Activated naive CD4-positive, alpha-beta T cell treated with anti-CD3 and anti-CD28 coated beads, Interleukin-2, amount 50 U/mL, for 16 hours (primary cell): Measurements from ENCODE around the gene SNAI3.

Source experiments
- DNase-seq: peaks from one replicate; pipeline ENCODE4 v3.0.0-alpha.2; 2020

Gene SNAI3

DNA sequence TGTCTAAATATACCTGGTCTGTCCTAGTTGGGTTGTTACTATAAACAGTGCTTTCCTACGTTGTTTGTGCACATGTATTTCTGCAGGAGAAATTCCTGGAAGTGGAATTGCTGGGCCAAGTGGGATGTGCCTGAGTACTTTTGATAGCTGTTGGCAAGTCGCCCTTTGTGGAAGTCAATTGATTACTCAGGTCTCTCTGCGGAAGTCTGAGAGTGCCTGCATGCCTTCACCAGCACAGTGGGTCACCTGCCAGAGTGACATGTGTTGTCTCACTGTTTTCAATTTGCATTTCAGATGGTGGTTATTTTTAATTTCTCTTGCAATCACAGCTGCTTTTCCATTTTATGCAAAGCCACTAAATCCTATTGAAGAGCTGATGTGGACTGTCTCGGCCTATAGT lies 21.2 kb downstream of the SNAI3 start:
- no peak for DNase-seq

DNA sequence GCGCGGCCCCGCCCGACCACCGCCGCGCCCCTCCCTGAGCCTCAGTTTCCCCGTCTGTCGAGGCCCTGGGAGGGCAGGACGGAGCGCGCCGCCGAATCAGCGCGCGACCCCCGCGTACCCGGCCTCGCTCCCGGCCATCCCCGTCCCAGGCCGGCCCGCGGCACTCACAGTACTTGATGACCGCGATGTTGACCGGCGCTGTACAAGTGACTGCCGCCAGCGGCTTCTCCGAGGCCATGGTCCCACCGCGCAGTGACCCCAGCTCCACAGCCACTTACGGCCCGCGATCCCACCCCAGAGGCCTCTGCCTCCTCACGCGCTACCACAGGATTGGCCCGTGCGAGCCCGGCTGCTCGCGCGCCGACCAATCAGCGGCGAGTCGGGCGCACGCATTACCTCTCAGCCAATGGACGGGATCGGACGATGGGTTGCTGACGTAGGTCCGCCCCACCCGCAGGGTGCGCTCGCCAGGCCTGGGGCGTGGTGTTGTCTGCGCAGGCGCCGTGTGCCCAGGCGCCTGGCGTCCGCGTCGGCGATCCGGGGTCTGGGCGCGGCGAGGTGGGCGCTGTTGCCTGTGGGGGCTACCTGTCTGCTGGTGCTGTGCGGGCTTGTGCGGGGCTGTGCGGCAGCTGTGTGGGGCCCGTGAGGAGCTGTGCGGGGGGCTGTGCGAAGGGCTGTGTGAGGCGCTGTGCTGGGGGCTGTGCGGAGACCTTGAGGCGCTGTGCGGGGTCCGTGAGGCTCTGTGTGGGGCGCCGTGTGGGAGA lies 23.3 kb downstream of the SNAI3 start, which contains the start of gene MVD:
TSS of gene MVD (minus strand) at position 249 of the 764 bp plus-strand sequence. CDS start at position 238, 11 bp downstream.
- peak; percentile 96 for DNase-seq

DNA sequence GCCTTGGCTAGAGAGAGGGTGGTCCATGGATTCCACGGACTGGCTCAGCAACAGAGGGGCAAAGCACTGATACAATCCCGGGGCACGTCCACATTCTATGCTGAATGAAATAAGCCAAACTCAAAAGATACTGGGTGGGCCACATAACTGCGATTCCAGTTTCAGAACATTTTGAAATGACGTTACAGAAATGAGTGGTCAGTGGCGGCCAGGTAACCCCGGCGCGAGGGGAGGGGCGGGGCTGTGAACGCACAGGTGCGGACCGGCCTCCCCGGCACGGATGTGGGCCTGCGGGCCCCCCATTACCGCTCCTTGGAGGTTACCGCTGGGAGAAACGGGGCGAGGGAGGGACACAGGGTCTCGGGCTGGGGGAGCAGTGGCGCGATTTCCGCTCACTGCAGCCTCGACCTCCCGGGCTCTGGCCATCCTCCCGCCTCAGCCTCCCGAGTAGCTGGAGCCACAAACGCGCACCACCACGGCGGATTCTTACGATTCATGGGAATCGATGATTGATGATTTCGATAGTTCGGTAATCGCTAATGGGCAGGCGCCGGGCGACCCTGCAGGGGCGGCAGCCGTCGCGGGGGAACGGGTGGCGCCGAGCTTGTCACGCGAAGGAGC lies 24.0 kb downstream of the SNAI3 start:
- peak; percentile 30 for DNase-seq

DNA sequence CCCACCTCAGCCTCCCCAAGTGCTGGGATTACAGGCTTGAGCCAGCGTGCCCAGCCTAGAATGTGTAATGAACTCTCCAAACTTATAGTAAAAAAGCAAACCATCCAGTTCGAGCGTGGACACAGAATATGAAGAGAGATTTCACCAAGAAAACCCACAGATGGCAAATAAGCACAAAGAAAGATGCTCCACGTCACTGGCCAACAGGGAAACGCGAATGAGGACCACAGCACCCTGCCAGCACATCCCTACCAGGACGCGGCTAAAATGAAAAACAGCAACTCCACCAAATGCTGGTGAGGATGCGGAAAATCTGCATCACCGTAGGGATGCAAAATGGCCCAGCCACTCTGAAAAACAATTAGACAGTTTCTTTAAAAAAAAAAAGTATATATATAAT lies 24.8 kb downstream of the SNAI3 start:
- no peak for DNase-seq

DNA sequence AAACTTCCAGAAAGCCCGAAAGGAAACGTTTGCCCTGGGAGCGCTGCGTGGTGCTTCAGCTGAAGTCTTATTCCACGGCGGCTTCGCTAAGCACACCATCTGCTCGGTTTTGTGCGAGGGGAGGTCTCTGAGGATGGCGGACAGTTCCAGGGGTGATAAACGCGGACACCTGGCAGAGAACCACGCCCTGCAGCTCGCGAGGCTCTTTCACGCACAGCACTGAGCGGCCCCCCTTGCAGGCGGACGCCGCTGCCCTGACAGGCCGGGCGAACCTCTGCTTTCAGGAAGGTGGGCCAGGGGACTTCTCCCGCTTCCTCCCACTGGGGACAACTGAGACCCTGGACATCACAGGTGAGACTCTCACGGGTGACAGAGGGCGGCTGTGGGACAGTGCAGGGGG lies 27.1 kb downstream of the SNAI3 start:
- DNase-seq, result no peak

DNA sequence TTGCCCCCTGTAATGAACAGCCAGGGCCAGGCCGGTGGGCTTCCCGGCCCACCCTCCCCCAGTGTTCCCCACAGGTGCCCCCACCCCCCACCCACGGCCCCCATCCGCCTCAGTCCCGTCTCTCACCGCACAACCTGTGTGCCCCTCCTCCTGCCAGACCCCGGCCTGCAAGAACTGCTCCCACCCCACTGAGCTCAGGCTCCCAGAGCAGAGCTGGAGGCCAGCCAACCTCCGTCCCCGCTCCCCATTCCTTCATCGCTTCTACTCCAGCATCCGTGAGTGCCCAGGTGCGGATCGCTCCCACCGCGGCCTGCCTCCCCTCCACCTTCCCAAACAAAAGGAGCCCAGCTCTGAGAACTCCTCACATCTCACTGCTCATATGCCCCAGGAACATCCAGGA lies 27.6 kb downstream of the SNAI3 start:
- DNase-seq, result no peak

DNA sequence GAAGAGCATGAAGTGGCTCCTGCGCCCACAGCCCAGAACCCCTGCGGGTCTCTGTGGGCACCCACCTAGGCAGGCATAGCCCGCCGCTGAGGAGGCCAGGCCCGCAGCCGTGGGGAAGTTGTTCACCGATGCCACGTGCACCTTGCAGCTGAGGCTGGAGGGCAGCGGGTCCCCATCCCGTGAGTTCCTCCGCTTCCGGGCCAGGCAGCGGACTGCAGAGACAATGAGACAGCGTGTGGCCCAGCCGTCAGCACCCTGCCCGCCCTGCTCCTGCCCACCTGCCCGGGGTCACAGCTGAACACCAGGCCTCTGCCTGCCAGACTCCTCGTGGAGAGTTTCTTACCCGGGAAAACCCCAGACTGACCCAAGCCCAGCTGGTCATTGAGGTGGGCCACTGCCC lies 28.9 kb downstream of the SNAI3 start:
- DNase-seq, result no peak

DNA sequence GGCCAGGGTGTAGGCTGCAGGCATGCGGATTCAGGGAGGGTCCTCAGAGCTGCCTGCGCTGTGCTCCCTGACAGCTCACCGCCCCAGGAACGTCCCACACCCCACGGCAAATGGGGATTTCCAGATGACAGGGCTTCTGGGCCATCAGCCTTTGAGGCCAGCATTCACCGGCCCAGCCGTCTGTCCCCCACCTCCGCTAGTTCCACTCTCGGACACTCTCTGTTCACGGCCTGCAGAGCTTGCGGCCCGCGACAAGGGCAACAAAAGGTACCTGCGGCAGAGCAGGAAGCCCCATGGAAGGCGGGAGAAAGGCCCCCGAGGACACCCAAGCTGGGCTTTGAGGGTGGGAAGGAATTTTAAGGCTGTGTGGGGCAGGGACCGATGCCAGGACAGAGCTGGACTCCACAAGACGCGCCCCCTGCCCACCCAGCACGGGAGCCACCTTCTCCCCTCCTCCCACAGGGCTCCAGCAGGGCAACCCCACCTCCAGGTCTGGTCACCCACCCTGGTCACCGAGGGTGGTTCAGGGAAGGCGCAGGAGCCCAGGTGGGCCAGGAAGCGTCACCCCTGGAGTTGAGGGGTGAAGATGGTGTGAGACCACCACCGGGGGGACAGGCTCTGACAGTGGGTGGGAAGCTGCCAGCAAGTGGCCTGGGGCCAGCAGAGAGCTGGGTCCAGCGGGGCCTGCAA lies 29.9 kb downstream of the SNAI3 start:
- no peak for DNase-seq

DNA sequence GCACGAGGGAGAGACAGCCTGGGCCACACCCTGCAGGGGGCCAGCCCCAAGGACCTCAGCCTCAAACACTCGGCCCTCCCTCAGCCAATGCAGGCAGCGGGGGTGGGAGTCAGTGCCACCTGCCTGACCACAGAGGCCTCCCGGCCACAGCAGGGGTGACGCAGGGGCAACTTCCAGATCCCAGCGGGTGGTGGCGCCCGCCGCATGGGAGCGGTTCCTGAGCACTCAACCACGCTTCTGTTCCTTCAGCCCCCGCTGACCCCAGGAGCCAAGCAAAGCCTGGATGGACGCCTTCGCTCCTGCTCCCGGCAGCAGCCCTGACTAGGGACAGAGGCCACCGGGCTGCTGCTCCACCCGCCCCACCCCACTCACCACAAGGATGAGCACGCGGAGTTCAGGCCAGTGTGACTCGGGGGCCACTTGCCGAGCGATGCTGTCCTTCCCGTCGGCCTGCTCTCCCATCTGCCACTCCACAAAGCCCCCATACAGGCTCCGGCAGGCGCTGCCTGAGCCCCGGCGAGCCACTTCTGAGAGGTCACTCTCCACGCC lies 30.5 kb downstream of the SNAI3 start:
- no peak for DNase-seq

DNA sequence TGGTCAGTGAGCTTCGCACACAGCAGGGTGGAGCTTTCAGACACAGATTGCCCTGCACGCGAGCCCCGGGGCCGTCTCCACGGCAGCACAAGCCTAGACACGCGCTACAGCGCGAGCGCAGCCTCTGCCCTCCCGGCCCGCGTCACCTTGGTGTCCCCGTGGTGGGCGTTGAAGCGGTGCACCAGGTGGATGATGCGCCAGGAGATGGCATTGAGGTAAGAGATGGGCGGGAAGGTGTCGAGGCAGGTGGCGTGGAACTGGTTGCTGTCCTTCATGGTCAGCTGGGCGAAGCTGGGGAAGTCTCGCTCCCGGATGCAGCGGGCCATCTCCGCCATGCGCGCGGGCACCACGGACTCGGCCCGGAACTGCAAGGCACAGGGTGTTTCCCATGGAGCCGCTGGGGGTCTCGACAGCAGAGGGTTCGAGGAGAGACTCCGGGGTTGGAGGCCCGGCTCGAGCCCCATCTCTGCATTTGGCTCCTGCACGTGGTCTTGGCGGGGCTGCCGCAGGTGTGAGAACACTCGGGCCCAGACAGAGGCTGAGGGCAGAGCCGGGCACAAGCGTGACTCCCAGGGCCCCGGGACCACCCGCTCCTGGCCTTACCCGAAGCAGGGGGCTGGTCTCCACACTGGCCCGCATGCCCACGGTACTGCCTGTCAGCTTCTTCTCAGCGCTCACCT lies 31.1 kb downstream of the SNAI3 start:
- no peak for DNase-seq

DNA sequence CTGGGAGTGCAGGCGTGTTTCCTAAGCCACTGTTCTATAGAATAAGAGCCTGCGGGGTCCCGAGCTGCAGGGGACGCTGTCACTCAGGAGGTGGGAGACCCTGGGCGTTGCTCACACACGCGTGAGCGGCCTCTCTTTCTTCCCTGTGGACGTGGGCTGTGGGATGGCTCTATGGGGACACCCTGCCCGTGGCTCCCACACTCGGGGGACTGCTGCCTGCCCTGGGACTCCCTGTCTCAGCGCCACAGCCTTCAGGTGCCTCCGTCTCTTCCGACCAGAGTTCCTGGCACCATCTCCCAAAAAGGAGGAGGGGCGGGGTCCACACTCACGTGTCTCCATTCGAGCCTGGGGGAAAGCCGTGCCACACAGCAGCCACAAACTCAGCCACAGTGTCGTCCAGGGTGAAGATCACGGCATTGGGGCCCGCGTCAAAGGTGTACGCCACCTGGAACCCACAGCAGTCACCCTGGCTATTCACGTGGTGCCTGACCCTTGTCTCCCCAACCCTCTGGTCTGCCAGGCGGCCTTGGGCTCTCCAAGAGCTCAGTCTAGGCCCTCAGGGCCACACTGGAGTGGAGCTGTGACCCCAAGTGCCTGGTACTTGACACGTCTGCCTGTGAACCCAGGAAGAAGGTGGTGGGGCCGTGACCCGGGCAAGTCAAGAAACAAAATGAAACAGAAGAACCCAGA lies 31.8 kb downstream of the SNAI3 start:
- no peak for DNase-seq

DNA sequence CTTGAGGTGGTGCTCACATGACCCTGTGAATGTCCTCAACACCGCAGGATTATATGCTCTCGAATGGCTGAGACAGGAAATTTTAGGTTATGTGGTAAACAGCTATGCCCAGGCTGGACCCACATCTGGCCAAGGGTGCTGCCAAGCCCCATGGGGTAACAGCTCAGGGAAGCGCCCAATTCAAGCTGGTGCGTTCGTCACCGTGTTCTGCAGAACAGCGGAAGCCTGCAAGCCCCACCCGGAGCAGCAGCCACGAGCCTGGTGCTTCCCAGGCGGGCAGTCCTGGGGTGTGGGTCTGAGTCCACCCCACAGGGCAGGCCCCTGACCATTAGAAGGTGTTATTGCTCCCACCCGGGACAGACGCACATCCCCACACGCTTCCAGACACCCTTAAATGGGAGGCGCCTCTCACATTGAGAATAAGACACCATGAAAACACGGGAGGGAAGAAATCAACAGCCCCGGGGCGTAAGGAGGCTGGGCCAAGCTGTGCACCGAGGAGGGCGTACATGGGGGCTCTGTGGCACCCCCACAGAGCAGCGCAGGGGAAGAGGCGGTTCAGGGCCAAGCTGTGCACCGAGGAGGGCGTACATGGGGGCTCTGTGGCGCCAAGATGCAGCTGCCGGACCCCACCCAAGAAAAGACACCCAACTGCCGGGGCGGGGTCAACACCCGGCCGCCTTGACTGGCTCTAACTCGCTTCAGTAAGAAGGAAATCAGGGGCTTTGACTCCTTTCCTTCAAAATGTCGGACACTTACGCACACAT lies 32.5 kb downstream of the SNAI3 start:
- DNase-seq, result no peak

DNA sequence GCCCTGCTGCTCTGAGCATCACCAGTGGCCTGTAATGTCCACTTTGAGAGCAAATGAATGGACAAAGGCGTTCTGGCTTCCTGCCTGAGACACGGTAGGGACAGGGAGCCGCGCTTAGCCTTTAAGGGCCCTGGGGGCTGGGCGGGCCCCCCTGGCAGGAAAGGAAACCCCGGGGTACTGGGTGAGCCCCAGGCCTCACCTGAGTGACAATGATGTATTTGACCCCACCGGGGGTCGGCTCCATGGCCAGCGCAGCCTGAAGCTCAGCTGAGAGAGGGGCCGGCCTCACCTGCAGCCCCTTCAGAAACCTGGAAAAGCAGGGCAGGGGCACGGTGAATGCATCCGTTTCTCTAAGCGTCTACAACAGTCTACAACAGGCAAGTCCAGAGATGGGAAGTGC lies 33.2 kb downstream of the SNAI3 start:
- no peak for DNase-seq

DNA sequence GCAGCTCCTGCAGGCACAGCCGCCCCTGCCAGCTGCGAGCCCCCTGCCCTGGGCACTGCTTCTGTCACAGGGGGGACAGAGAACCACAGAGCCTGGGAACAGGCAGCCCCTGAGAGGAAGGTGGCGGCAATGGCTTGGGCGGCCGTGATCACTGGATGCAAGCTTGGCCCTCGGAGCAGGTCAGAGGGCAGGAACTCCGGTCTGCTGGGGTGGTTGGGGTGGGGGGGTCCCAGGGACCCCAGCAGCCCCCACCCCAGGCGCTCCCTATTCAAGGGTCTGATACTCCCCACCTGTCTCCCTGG lies 33.6 kb downstream of the SNAI3 start:
- no peak for DNase-seq

DNA sequence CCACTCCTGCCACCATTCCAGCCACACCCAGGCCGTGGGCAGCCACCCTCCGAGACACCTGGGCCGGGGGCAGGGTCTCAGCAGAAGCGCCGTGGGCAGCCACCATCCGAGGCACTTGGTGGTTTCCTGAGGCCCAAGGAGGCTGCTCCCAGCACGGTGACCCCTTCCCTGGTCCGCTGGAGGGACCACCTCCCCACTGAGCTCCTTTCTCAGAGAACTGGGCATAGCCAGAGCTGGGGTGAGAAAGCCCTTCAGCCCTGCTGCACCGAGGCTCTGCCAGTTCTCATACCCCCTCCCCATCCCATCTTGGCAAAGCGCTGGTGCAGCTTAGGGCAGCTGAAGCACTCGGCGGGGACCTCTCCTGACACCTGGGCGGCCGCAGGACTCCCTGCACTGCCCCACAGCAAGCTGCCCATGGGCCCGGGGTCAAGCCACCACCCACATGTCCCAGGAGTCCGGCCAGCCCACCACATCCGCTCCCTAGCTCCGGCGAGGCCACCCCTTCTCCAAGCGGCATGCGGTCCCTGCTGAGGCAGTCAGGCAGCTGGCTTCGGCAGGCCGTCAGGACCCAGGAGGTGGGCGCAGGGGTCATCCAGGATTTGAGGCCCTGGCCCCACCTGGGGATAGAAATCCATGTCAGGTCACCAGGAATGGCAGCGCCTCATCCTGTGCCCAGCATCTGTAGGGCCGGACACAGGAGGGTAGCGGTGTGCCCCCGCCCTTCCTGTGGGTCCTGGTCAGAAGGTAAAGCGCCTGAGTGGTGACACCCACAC lies 34.1 kb downstream of the SNAI3 start:
- no peak for DNase-seq

DNA sequence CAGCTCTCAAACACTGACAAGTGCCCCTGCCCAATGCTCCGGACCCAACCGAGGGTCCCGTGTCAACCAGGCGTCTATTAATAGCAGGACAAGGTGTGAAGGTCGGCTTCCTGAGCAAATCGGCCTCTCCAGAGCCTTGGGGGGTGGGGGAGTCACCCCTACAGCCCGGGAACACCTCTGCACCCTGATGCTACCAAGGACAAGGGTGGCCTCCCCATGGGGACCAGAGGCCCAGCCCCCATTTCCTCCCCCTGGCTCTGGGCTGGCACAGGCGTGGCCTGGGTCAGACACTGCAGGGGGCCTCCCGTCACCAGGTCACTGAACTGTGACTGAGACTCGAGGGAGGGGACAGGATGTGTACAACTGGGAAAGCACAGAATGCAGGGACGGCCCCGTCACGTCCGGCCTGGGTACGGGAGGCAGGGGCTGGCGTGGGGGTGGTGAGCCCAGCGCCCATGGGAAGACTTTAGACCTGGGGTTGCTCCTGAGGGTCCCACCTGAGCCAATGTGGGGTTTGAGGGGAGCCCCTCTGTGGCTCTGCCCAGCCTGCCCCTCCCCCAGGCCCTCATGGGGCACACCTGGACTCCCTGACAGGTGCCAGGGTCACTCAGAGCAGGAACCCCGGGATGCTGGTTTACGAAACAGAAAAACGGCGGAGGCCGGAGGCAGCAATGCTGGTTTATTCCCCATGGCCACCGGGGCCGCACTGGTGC lies 34.9 kb downstream of the SNAI3 start:
- DNase-seq, result peak; percentile 55

DNA sequence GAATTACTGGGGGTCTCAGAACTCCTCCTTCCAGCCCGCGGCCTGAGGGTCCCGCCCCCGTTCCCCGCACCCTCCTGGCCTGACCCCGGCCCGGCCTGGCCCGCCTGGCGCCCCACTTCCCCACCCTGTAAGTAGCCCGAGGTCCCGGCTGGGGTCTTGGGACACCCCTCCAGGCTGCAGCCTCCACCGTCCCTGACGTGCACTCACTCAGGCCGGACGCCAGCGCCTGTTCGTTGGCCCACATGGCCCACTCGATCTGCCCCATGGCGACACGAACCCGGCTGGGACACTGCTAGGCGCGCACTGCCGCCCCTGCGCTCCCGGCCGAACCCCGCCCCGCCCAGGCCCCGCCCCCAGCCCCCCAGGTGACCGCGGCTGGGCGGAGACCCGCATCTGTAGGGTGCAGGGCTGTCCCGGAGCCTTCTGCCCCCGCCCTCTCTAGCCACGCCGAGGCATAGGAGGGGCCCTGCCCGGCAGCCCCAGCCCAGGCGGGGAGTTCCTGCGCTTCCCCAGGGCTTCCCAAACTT lies 35.5 kb downstream of the SNAI3 start, which contains the start of gene CYBA:
TSS of gene CYBA (minus strand) at position 305 of the 527 bp plus-strand sequence. CDS start at position 265, 40 bp downstream.
- DNase-seq, result peak; percentile 73

DNA sequence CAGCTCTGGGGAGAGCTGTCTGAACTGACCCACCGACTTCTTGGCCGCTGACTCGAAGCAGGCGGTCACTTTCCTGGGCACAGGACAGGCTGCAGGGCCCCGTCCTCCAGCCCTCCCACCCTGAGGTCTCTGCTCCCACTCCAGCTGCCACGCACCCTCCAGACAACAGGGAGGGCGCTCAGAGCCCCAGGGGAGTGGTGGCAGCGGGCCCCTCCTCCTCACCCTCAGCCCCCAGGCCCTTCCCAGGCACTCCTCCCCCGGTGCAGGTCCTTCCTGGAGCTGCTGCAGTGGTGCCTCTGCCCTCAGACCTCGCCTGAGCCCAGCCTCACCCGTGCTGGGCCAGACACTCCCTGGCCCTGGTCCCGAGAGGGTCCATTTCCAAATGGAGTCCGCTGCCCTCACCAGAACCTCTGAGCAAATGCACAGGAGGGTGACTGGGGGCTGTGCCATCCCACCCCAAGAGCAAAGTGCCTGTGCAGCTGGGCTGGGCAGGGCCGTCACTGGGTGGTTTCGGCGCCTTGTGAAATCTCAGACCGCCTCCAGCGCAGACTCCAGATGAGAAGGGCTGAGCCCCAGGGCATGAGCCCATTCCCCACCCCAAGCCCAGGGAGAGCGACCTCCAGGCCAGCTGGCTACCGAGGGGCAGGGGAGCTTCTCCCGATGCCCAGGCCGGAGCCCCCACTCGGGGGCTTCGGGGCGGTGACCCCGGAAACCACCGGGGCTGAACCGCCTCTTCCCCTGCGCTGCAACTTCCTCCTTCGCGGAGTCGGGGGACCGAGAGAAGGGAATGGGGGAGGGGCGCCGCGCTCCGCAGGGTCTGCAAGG lies 36.2 kb downstream of the SNAI3 start:
- no peak for DNase-seq
